Suprapubic skin (tissue), 4 donors: ENCODE measurements around the gene FGF19.

Source experiments
- EP300 ChIP-seq: sonication (generic); formaldehyde crosslinking; IDR thresholded peaks from one replicate; pipeline ENCODE4 v1.6.1; 2017; ENCODE audit warnings: antibody characterized with exemption
- POLR2A ChIP-seq, 2 donors: fragments of 450-650 bp; IDR thresholded peaks; one replicate each; pipeline ENCODE4 v1.6.1; 2017; ENCODE audit warnings: antibody characterized with exemption in 2 of 2, mild to moderate bottlenecking in 2 of 2, moderate library complexity in 2 of 2
- POLR2AphosphoS5 ChIP-seq, 3 donors: sonication (generic); formaldehyde crosslinking; IDR thresholded peaks; one replicate each; pipeline ENCODE4 v1.6.1; 2017; ENCODE audit warnings: antibody characterized with exemption in 3 of 3
- TF ChIP-seq, protein P1 (sequence below), 2 donors: fragments of 200-600 bp in 1 of 2; fragments of 450-650 bp in 1 of 2; sonication (generic) in 1 of 2; IDR thresholded peaks; one replicate each; pipeline ENCODE4 v1.5.1; 2016 to 2019; ENCODE audit warnings: antibody characterized with exemption in 2 of 2, mild to moderate bottlenecking in 1 of 2, moderate library complexity in 1 of 2

DNA sequence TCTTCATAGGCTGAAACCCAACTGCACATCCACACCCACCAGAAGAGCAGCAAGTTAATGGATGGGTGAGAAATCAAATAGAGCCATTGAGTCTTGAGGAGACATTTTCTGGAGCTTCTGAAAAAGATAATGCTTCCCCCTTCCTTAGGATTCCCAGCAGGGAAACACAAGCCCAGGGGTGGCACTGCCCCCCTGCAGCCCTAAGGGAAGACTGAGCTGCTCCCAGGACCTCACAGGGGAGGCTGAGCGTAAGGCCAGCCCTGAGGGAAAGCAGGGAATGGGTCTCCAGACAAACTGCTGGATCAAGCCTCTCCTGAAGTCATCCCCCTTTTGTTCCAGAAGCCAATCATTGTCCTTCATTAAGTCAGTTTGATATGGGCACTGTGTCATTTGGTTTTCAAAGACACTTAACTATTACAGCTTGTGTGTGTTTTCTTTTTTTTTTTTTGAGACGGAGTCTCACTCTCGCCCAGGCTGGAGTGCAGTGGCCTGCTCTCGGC is 43.8 kb downstream of the FGF19 start:
- TF ChIP-seq, protein P1, sequence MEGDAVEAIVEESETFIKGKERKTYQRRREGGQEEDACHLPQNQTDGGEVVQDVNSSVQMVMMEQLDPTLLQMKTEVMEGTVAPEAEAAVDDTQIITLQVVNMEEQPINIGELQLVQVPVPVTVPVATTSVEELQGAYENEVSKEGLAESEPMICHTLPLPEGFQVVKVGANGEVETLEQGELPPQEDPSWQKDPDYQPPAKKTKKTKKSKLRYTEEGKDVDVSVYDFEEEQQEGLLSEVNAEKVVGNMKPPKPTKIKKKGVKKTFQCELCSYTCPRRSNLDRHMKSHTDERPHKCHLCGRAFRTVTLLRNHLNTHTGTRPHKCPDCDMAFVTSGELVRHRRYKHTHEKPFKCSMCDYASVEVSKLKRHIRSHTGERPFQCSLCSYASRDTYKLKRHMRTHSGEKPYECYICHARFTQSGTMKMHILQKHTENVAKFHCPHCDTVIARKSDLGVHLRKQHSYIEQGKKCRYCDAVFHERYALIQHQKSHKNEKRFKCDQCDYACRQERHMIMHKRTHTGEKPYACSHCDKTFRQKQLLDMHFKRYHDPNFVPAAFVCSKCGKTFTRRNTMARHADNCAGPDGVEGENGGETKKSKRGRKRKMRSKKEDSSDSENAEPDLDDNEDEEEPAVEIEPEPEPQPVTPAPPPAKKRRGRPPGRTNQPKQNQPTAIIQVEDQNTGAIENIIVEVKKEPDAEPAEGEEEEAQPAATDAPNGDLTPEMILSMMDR (IDR thresholded peaks at IDR 0.05), result no peak
- no peak for TF ChIP-seq EP300
- TF ChIP-seq POLR2AphosphoS5 (IDR thresholded peaks at IDR 0.05), result no peak
- no peak for TF ChIP-seq POLR2A (IDR thresholded peaks at IDR 0.05)
